Esophagus muscularis mucosa (tissue), 3 donors: ENCODE results near the gene CSNK2A1.

ENCODE experiments used
- POLR2A ChIP-seq: fragments of 450-650 bp; IDR thresholded peaks from one replicate; pipeline ENCODE4 v1.6.1; 2017; ENCODE audit warnings: antibody characterized with exemption, moderate library complexity, mild to moderate bottlenecking, low read depth
- TF ChIP-seq, protein P1 (sequence below), 3 experiments: fragments of 200-600 bp in 2 of 3; fragments of 450-650 bp in 1 of 3; sonication (generic) in 2 of 3; IDR thresholded peaks; one replicate each; pipeline ENCODE4 v1.5.1; 2017 to 2019; ENCODE audit warnings: antibody characterized with exemption in 3 of 3, mild to moderate bottlenecking in 2 of 3, moderate library complexity in 1 of 3

DNA sequence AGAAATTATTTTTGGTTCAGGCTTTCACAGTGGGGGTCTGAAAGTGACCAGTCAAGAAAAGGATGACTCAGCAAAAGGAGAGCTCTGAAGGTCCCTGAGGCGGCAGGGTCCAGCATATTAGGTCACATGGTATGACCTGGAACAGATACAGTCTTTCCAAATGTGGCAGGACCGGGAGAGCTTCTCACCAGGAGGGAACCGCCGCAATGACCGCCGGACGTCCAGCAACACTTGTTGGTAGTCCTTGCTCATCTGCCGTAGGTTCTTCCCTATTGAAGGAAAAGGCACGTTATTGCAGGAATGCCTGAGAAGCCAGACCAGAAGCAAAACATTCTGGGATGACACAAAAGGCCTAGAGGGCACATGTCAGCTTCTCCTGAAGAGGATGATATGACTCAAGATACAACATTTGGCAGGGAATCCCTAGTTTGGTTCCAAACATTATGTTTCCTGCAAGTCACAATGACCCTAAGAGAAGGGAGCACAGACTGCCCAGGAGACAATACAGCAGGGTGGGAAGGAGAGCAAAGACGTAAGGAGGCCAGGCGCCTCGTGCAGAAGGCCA, 98.6 kb downstream of the CSNK2A1 start:
- TF ChIP-seq, protein P1, sequence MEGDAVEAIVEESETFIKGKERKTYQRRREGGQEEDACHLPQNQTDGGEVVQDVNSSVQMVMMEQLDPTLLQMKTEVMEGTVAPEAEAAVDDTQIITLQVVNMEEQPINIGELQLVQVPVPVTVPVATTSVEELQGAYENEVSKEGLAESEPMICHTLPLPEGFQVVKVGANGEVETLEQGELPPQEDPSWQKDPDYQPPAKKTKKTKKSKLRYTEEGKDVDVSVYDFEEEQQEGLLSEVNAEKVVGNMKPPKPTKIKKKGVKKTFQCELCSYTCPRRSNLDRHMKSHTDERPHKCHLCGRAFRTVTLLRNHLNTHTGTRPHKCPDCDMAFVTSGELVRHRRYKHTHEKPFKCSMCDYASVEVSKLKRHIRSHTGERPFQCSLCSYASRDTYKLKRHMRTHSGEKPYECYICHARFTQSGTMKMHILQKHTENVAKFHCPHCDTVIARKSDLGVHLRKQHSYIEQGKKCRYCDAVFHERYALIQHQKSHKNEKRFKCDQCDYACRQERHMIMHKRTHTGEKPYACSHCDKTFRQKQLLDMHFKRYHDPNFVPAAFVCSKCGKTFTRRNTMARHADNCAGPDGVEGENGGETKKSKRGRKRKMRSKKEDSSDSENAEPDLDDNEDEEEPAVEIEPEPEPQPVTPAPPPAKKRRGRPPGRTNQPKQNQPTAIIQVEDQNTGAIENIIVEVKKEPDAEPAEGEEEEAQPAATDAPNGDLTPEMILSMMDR (IDR thresholded peaks at IDR 0.05): no peak
- no peak for TF ChIP-seq POLR2A
